Measurements from ENCODE around the gene KYNU. TPM values are rescaled to one million over a fixed set of nuclear protein-coding genes. Genes with fewer than 3 reads are reported as not detected.
"Not testable (repeated sequence)": the region's sequence is repeated elsewhere in the genome, so short reads cannot be mapped to it uniquely, and the experiment has no call there.

Gene KYNU
- total and polyA plus RNA-seq, 2 experiments from 2014 or later, result not detected

- in situ Hi-C loops (cut with MboI), result no loop called here
Measured at GRCh38 chr2:143070704-143071103, 193.2 kb downstream of the KYNU start.

GRCh38 chr2:143071185-143071876, 193.9 kb downstream of the KYNU start:
- Histone ChIP-seq H3K9ac (no peak overlapping the region), H3K4me2 (ENCODE audit: unreplicated experiment) (no peak overlapping the region), H3K36me3 (ENCODE audit: low read depth) (no peaks in the 10 kb centered on the region), H3K27ac (no peak overlapping the region), H3K4me3 (no peak overlapping the region), H3K9me2 (ENCODE audit: insufficient read depth) (no peaks in the 10 kb centered on the region), H3F3A (ENCODE audit: insufficient read depth) (no peaks in the 10 kb centered on the region), H3K79me2 (ENCODE audit: insufficient read depth) (no peaks in the 10 kb centered on the region), H3K4me1 (ENCODE audit: insufficient read depth) (no peaks in the 10 kb centered on the region), H4K20me1 (ENCODE audit: insufficient read depth) (no peaks in the 10 kb centered on the region), H2AFZ (no peak overlapping the region), H3K9me3 (ENCODE audit: low read depth) (no peaks in the 10 kb centered on the region), H3K27me3 (replicated peaks; ENCODE audit: insufficient read depth) (0 out of 2 replicates have a peak, but pooled peaks cover 3% of the 10 kb centered on the region)
- DNase-seq, result peak; percentile 19
- 34 to 36% methylated on average over 4 of the region's 4 CpGs for WGBS, 2 experiments (ENCODE audit: low coverage in 1 of 2, low lambda C conversion rate in 2 of 2, missing lambda C conversion rate in 2 of 2)
- TF ChIP-seq EZH2phosphoT487 (IDR thresholded peaks at IDR 0.05; ENCODE audit: insufficient read depth, low read depth), result no peak
- no peak for TF ChIP-seq EZH2 (IDR thresholded peaks at IDR 0.05; ENCODE audit: insufficient read depth, poor library complexity, severe bottlenecking)
- in situ Hi-C loops (cut with MboI), result no loop called here

More at GRCh38 chr2:143070704-143071103, 193.2 kb downstream of the KYNU start:
- Histone ChIP-seq H3K9ac (no peak overlapping the region), H3K79me2 (ENCODE audit: insufficient read depth) (no peaks in the 10 kb centered on the region), H3K27me3 (replicated peaks; ENCODE audit: insufficient read depth) (0 out of 2 replicates have a peak, but pooled peaks cover 3% of the 10 kb centered on the region), H4K20me1 (ENCODE audit: insufficient read depth) (no peaks in the 10 kb centered on the region), H3K4me3 (no peak overlapping the region), H3K9me3 (ENCODE audit: low read depth) (no peaks in the 10 kb centered on the region), H3K4me2 (ENCODE audit: unreplicated experiment) (no peak overlapping the region), H3K36me3 (ENCODE audit: low read depth) (no peaks in the 10 kb centered on the region), H3K9me2 (ENCODE audit: insufficient read depth) (no peaks in the 10 kb centered on the region), H3K27ac (no peak overlapping the region), H2AFZ (no peak overlapping the region), H3F3A (ENCODE audit: insufficient read depth) (no peaks in the 10 kb centered on the region), H3K4me1 (ENCODE audit: insufficient read depth) (no peaks in the 10 kb centered on the region)
- 32 to 39% methylated on average over 1 of the region's 1 CpG for whole genome bisulfite sequencing, 2 experiments (ENCODE audit: low coverage in 1 of 2, low lambda C conversion rate in 2 of 2, missing lambda C conversion rate in 2 of 2)
- TF ChIP-seq EZH2phosphoT487 (IDR thresholded peaks at IDR 0.05; ENCODE audit: insufficient read depth, low read depth), result no peak
- no peak for TF ChIP-seq EZH2 (IDR thresholded peaks at IDR 0.05; ENCODE audit: insufficient read depth, poor library complexity, severe bottlenecking)
- DNase-seq, result no peak

- 65 to 73% methylated on average over 2 of the region's 2 CpGs for WGBS, 2 experiments (ENCODE audit: low coverage in 1 of 2, low lambda C conversion rate in 2 of 2, missing lambda C conversion rate in 2 of 2)
- H3K27ac ChIP-seq; H3K4me1 ChIP-seq (ENCODE audit: insufficient read depth); H3K36me3 ChIP-seq (ENCODE audit: low read depth); H2AFZ ChIP-seq; H3K9me2 ChIP-seq (ENCODE audit: insufficient read depth); H3K79me2 ChIP-seq (ENCODE audit: insufficient read depth); H3K27me3 ChIP-seq (replicated peaks; ENCODE audit: insufficient read depth); H3K4me2 ChIP-seq (ENCODE audit: unreplicated experiment); H3F3A ChIP-seq (ENCODE audit: insufficient read depth); in situ Hi-C loops (cut with MboI); H3K4me3 ChIP-seq; H3K9me3 ChIP-seq (ENCODE audit: low read depth); H4K20me1 ChIP-seq (ENCODE audit: insufficient read depth); H3K9ac ChIP-seq; DNase-seq: not testable (repeated sequence)
Measured at GRCh38 chr2:143074913-143075312, 197.4 kb downstream of the KYNU start.

GRCh38 chr2:143075711-143076110, 198.2 kb downstream of the KYNU start:
- Histone ChIP-seq H3K27ac (no peak overlapping the region), H3K79me2 (ENCODE audit: insufficient read depth) (no peaks in the 10 kb centered on the region), H3K9ac (no peak overlapping the region), H3K4me2 (ENCODE audit: unreplicated experiment) (no peak overlapping the region), H3K9me2 (ENCODE audit: insufficient read depth) (no peaks in the 10 kb centered on the region), H4K20me1 (ENCODE audit: insufficient read depth) (no peaks in the 10 kb centered on the region), H3K9me3 (ENCODE audit: low read depth) (no peaks in the 10 kb centered on the region), H3K36me3 (ENCODE audit: low read depth) (no peaks in the 10 kb centered on the region), H3F3A (ENCODE audit: insufficient read depth) (no peaks in the 10 kb centered on the region), H3K27me3 (replicated peaks; ENCODE audit: insufficient read depth) (0 out of 2 replicates have a peak, but pooled peaks cover 3% of the 10 kb centered on the region), H3K4me3 (no peak overlapping the region), H2AFZ (no peak overlapping the region), H3K4me1 (ENCODE audit: insufficient read depth) (no peaks in the 10 kb centered on the region)
- DNase-seq, result no peak
- in situ Hi-C loops (cut with MboI), result no loop called here
- TF ChIP-seq EZH2phosphoT487 (IDR thresholded peaks at IDR 0.05; ENCODE audit: insufficient read depth, low read depth), result no peak
- 60 to 67% methylated on average over 1 of the region's 1 CpG for WGBS, 2 experiments (ENCODE audit: low coverage in 1 of 2, low lambda C conversion rate in 2 of 2, missing lambda C conversion rate in 2 of 2)

- H3K79me2 ChIP-seq (ENCODE audit: insufficient read depth), result no peaks in the 10 kb centered on the region
- no peak for DNase-seq
- H4K20me1 ChIP-seq (ENCODE audit: insufficient read depth), result no peaks in the 10 kb centered on the region
- TF ChIP-seq EZH2 (IDR thresholded peaks at IDR 0.05; ENCODE audit: insufficient read depth, poor library complexity, severe bottlenecking), result no peak
- no peak for TF ChIP-seq EZH2phosphoT487 (IDR thresholded peaks at IDR 0.05; ENCODE audit: insufficient read depth, low read depth)
- in situ Hi-C loops (cut with MboI), result no loop called here
- H3K9me2 ChIP-seq (ENCODE audit: insufficient read depth), result no peaks in the 10 kb centered on the region
- no peaks in the 10 kb centered on the region for H3F3A ChIP-seq (ENCODE audit: insufficient read depth)
- H3K27me3 ChIP-seq (replicated peaks; ENCODE audit: insufficient read depth), result no peaks in the 10 kb centered on the region
- H3K9ac ChIP-seq, result no peak overlapping the region
- no peak overlapping the region for H3K4me3 ChIP-seq
- H3K9me3 ChIP-seq (ENCODE audit: low read depth), result no peaks in the 10 kb centered on the region
- H2AFZ ChIP-seq, result no peak overlapping the region
- H3K4me2 ChIP-seq (ENCODE audit: unreplicated experiment), result no peak overlapping the region
- H3K36me3 ChIP-seq (ENCODE audit: low read depth), result no peaks in the 10 kb centered on the region
- H3K4me1 ChIP-seq (ENCODE audit: insufficient read depth), result no peaks in the 10 kb centered on the region
- no peak overlapping the region for H3K27ac ChIP-seq
Measured at GRCh38 chr2:143078104-143078503, 200.6 kb downstream of the KYNU start.
